Ovary (tissue), 3 donors: ENCODE data around the gene KNOP1.

Source experiments
- CTCF ChIP-seq, 3 donors: fragments of 450-650 bp in 2 of 3; fragments of 200-600 bp in 1 of 3; IDR thresholded peaks; one replicate each; pipeline versions ENCODE4 v1.5.1 to v1.8.0; 2016 to 2022; ENCODE audit warnings: antibody characterized with exemption in 3 of 3, mild to moderate bottlenecking in 1 of 3
- EP300 ChIP-seq: sonication (generic); formaldehyde crosslinking; IDR thresholded peaks from one replicate; pipeline ENCODE4 v1.6.1; 2017; ENCODE audit warnings: antibody characterized with exemption
- POLR2A ChIP-seq: fragments of 450-650 bp; IDR thresholded peaks from one replicate; pipeline ENCODE4 v1.6.1; 2017; ENCODE audit warnings: antibody characterized with exemption, mild to moderate bottlenecking, moderate library complexity
- donor health status: DM: no; HTN: no; CAD: no.

- no peak for TF ChIP-seq CTCF (IDR thresholded peaks at IDR 0.05)
- TF ChIP-seq EP300, result no peak
- TF ChIP-seq POLR2A, result no peak
These were observed 12.9 kb downstream of the KNOP1 start for GRCh38 chr16:19705146-19705501.
